Measurements from ENCODE around the gene KCNMB2.
A peak's percentile ranks its signal among the peaks of the same experiment; 100 is the strongest.

KCNMB2 gene

DNA sequence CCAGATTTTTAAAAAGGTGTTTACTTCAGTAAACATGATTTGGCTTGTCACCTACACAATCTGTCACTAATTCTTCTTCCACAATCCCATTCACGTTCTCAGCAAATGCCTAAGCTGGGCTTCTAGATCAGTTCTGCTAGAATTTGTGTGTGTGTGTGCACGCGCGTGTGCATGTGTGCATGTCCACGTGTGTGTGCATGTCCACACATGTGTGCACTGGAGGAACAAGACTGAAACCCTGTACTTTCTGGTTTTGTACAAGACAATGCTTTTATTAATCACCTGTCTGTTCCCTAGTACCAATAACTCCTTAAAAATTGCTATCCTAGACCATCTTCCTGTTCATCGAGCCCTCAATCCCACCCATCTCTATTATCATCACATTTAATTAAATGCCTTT lies 229.2 kb downstream of the KCNMB2 start:
- DNase-seq: no peak

DNA sequence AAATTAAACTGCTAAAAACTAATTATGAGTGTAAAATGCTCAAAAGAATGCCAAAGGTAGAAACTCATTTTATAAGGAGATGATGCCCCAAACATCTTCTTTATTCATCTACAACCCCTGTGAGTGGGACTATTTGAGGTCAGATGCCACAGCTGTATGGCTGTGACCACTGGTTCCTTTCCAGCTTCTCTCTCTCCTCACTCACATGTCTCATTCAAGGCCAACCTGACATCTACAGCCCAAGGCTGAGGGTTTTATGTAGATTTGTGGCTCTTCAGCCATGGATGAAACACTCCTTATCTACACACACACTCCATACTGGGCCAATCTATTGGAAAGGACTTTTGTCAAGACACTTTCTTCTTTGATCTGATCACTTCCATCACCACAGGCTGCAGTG lies 231.3 kb downstream of the KCNMB2 start:
- DNase-seq: no peak

DNA sequence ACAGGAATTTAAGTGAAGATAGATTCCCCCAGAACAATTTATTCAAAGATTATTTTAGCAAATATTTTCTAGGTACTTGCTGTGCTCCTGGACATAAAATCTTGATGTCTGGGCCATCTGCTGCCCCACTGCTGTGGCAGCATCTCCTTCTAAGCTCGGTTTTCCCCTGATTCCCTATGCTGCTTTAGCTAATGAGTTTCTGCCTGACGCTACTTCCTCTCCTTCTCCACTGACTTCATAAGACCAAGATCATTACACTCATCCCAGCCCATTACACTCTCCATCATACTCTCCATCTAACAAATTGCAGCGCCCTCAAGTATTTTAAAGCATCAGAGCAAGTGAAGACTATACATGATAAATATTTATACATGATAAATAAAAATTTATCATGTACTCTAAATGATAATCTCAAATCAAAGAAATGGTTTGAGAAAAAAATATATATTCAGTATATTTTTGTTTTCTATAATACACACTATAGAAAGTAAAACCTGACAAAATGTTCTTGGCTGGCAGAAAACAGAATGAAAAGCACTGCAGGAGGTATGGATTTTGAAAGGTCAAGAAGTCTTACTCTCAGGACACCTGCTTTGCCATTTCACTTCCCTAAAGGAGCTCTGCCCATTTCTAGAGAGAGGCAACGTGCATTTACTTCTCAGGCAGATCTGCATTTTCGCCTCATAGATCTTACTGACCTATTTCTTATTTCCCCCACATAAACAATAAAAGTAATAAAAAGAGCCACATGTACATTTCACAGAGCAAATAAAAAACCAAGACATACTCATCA lies 232.0 kb downstream of the KCNMB2 start:
- no peak for DNase-seq

DNA sequence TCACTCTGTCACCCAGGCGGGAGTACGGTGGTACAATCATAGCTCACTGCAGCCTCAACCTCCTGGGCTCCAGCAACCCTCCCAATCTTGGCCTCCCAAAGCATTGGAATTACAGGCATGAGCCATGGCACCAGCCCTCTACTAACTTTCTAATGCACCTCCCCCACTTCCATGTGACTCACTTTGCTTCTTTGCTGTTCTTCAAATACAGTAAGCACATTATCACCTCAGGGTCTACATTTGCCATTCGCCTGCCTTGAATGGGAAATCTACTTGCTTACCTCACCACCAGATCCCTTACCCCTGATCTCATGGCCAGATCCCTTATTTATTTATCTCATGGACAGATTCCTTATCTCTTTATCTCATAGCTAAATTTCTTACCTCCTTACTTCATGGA lies 235.3 kb downstream of the KCNMB2 start:
- DNase-seq: no peak

DNA sequence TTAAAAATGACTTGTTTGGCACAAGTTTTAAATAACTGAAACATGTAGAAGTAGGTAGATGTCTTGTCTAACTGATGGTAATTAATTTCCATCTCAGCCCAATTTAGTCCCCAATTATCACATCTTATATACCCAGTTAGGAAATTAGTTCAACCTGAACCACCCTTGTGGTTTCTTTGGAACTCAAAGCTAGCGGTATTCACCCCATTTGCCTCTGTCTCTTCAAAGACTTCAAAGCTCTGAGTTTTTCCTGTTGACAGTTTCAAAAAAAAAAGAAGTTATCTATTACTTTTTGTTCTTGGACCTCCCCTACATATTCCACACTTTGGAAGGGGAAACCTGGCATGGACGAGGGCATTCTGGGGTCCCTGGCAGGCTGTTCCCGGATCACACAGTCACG lies 236.5 kb downstream of the KCNMB2 start:
- no peak for DNase-seq

DNA sequence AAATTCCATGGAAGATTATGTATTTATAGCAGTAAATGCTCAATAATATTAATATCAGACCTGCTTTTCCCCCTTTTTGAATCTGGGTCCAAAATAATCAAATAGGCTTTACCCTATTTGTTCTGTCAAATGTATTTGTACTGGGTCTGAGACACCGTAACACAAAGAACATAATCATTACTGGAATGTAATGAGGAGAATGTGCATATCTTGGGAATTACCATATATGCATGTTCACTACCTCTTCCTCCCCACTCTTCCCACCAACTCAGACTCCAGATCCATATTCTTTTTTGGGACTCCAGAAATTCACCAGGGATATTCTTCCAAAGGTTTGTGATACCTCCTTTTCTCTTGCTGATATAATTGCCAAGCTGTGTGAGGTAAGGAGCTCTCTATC lies 237.1 kb downstream of the KCNMB2 start:
- DNase-seq: no peak

DNA sequence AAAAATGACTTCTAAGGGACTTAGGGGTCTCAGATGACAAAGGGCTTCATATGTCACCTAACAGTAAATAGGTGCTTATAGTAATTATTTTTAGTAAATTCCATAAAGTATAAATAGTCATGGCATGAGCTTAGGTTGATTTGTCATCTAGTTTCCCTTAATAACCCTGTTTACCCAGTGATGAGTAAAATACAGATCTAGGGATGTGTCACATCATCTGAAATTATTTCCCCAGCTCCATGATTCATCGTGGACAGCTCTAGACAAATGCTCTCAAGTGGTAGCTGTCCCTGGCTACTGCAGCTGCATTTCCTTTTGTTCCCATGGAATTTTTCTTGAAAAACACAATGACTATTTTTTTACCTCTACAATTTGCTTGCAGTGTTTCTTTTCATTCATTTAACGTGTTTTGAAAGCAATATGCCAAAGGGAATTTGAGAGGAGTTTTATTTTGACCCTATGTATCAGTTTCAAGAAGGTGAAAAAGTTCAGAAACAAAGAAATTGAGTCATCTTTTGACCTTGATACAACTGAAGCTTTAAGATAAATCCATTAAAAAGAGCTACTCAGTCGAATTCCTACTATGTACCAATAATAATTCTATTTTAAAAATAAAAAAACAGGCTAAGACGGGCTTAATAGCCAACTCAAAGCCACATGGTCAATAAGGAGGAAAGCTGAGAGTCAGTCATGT lies 241.6 kb downstream of the KCNMB2 start:
- no peak for DNase-seq

DNA sequence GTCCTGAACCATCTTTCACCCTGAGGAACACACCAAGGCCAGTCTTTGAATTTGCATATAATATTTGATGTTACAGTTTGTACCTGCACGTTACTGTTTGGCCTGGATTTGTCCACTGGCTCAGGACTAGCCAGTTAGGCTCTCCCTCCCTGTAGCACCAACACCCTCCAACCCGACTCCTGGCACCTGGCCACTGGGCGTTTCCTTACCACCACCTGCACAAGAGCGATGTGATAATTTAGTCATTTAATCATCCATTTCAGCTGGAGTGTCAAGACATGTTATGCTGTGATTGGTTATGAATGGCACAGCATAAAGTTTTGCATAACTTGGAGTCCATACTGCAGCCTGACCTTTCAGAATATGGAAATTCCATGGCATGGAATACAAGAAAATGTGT lies 242.4 kb downstream of the KCNMB2 start:
- no peak for DNase-seq

DNA sequence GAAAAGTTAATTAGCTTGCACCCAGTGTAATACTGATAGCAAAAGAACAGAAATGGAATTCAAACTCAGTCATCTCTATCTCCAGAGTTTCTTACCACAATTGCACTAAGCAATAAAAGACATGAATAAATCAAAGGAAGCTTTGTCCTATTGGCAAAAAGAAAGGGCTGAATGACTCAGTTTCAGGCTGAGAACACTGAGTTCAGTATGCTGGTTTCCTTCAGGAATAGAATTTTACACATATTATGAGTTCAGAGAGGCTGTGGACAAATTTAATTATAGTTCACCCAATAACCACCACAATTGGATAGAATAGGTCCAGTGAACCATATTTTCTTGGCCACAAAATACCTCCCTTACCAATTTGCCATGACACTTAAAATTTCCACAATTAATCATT lies 249.7 kb downstream of the KCNMB2 start:
- no peak for DNase-seq

DNA sequence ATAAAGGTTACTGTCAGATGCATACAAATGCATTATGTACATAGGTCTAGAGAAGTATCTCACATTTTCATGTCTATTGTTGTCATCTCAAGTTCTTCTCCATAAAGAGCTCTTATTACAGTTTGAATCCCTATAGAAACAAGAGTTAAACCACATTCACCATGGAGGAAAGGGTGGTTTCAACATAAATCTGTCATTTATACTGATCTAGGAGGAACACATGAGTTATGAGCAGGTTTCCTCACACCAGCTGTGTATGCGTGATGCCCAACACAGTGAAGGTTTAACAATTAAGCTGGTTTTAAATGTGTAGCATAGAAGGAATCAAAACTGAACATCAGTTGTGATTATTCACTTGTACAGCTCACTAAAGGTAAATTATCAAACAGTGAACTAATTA lies 251.7 kb downstream of the KCNMB2 start:
- no peak for DNase-seq

DNA sequence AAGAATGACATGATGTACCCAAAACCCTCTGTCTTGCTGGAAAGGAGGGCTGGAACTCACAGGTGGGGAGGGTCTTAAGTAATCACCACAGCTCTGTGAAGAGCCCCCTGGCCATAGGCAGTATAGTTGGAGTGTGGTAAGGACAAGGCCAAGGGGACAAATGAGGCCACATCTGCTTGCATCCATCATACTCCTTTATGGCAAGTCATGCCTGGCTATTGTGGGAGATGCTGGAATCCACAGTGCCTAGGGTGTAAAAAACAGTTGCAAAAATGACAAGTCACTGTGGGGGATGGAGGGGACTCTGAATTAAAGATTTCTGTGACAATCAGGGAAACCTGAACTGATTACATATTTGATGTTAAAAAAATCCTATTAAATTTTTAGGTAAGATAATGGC lies 258.5 kb downstream of the KCNMB2 start:
- DNase-seq: no peak

DNA sequence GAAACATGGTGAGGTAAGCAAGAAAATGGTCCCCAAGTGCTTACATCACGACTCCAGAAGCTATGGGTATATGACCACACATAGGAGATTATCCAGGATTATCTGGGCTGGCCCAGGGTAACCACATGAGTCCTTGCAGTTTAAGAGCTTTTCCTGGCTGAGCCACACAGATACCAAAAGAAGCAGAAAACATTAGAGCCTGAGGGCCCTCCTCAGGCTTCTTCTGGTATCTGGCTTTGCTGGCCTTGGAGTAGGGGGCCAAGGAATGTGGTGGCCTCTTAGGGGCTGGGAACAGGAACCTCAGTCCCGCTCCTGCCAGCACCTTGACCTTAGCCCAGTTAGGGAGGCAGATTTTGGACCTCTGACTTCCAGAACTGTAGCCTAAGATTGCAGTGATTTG lies 259.1 kb downstream of the KCNMB2 start:
- DNase-seq: no peak

DNA sequence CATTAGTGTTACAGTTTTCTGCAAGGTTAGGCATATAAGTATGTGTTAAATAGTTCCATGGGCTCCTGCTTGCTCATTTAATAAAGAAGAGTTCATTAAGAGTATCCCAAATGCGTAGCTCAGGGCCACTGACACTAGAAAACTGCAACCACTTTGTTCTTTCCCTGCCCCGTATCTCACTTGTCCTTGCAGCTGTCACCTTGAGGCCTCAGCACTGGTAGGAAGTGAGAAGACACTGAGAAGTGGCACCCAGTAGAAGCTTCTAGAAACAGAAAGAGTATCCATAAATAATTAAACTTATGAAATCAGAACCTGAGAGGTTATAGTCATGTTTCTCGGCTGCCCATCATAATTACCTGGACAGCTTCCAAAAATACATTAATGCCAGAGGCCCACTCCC lies 266.0 kb downstream of the KCNMB2 start:
- DNase-seq: no peak

DNA sequence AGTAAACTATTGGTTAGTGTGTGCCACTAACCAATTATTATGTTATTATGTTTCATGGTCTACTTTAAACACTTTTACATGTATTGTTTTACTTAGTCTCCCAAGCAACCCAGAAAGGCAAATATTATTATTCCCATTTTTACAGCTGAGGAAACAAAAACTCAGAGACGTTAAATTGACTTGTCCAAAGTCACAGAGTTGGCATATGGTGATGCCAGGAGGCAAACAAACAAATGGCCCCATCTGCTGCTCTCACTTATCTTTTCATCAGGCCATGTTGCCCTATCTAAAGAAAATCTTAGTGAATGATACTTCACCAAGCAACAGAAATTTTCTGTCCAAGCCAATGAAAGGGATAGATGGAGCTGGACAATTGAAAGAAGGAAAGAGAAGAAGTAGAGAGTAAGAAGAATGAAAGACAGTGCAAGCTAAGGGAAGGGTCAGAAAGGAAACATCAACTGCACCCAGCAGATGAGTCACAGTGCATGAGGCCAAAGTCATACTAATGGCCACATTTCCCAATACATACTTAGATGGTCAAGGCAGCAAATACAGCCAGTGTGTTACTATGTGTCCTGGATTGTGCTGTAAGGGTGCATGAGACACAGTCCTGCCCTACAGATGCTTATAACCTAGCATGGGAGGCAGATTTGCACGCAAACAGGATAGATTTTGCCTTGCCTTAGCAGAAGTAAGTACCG lies 266.9 kb downstream of the KCNMB2 start:
- peak; percentile 59 for DNase-seq

DNA sequence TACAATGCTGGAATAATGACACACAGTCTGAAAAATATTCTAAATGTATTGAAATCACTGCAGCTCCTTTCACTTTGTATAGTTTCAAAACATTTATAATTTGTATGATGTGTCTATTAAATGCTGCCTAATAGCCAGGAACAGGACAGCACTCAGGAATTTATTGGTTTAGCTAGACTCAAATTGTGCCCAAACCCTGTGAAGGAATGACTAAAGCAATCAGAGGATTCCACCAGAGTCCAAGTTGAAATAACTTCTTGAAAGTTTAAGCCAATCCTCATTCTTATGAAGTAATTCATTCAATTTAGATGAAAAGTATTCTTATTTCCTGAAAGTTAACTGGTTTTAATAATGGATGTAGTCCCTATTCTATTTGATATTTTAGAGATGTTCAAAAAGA lies 268.4 kb downstream of the KCNMB2 start:
- DNase-seq: no peak

DNA sequence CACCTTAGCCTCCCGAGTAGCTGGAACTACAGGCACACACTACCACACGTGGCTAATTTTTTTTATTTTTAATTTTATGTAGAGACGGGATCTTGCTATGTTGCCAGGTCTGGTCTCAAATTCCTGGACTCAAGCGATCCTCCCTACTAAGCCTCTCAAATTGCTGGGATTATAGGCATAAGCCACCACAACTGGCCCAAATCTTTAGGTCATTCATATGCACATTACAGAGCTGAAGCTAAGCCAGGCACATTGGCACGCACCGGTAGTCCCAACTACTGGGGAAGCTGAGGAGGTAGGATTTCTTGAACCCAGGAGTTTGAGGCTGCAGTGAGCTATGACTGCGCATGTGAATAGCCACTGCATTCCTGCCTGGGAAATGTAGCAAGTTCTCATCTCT lies 269.5 kb downstream of the KCNMB2 start:
- no peak for DNase-seq

DNA sequence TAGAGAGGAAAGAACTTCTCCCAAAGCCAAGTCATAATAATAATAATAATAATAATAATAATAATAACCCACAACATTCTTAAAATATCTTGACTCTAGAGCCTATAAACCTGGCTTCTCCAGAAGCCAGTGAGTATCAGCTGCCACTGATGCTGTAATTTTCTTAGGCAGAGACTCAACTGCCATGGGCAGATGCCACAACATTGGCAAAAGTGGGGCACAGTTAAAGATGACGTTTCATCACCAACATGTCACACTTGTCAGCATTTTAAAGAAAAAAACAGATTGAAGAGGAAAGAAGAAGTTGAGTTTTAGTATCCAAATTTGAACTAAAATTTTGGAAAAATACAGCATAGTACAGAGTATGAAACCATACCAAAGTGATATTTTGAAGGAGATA lies 270.4 kb downstream of the KCNMB2 start:
- DNase-seq: no peak

DNA sequence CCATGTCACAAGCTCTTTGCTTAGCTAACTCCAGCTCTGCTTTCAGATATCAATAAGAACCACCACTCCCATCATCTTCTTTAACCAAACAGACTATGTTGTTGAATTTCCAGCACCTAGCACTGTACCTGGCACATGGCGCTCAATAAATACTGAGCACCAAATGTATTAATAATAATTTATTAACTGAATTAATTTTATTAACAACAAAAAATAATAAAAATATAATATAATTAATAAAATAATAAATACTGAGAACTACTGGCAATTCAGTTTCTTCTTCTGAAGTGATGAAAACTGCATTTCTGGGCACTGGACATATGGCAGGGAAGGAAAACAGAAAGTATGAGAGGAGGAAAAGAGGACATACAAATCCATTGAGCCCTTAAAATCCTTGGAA lies 271.5 kb downstream of the KCNMB2 start:
- no peak for DNase-seq

DNA sequence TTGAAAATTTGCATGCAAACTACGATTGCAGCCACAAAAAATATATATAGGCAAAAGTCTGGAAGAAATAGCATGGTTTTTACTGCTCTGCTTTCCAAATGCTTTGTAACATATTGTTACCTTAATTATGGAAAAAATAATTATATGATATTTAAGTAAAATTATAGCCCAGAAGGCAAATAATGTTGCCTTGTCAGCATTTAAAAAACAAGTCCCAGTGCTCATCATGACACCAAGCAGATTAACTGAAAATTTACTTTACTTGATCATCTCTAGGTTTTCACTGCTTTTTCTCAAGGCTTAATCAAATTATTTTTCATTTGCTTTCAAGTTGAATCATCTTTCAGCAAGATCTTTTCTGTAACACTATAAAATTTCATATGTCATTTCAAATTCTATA lies 272.5 kb downstream of the KCNMB2 start:
- no peak for DNase-seq

DNA sequence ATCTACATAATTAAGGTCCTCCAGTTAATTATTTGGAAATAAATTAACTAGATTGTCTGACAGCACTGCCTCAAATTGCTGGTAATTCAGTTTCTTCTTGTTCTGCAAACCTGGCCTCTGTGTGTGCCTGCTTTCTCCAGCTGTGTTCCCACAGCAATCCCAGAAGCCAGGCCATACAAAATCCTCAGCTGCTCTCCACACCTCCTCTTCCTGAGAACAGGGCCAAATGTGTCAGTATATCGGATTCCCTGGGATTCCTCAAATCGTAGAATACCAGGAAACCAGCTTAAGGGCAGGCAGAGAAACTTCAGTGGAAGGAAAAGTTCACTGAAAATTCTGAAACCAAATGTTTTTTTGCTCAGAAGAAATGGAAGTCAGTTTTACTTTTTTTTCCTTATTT lies 273.9 kb downstream of the KCNMB2 start:
- DNase-seq: no peak

DNA sequence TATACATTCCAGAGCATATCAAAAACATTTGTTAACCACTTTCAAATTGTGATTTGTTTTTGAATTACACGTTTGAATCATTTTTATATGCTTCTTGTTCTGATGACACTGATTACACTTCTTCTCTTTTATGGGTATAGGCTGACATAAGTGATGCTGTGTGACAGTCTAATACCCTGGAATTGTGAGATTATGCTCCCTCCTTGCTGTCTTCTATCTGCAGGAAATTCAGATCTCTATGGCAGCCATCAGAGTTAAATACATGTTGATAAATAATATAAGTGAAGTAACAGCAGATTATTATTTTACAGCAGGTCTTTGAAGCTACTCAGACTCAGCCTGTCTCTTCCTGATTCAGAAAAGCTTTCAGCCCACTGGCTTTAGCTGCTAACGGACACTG lies 286.5 kb downstream of the KCNMB2 start:
- no peak for DNase-seq

DNA sequence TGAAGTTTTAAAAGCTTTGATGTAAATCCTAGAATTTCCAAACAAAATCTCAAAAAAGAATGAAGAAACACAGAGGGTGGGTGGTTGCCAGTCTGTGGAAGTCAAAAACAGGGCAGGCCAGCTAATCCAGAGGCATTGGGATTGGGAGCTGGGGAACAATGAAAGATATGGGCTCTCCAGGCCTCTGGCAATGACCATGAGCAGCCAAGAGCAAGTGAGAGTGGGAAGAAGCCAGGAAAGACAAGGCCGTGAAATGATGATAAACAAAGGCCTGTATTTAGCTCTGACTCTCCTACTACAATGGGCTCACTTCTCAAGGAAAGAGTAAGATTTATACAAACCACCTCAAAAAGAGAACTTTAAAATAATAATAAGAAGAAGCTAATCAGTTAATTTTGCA lies 286.9 kb downstream of the KCNMB2 start:
- DNase-seq: no peak

DNA sequence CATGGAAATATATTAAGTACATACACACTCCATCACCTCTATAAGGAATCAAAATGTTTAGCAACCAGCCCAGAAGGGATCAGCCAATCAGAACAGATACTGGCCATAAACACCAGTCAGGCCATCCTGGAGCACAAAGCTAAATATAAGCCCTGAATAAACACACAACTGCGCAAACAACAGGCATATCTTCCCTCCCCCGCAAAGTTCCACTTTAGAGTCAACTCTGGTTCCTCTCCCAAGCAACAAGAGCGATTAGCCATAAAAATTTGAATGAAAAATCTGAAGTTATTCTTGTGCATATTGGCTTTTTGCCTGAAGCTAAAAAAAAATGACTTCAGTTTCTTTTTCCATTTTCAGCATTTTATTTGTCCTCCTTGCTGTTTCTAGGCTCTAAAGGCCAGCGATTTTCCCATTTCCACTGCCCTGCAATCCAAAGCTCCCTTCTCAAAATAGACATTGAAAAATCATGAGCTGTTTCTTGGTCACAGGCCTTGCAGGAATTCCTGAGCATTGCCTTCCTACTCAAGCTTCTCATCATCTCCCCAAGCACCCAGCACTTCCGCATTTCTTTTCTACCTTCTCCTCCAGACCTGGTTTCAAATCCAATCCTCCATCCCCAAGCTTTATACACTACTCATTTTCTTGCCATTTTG lies 287.5 kb downstream of the KCNMB2 start:
- no peak for DNase-seq
